Right lobe of liver (tissue), 6 donors: ENCODE data around the gene GLT1D1. TPM values are rescaled to one million over a fixed set of nuclear protein-coding genes. Genes with fewer than 3 reads are reported as not detected.

Experiments used
- ATAC-seq, 4 donors: fragments of 200-7000 bp; cut with Tn5 transposase; one replicate each; pipeline ENCODE4 v1.9.1; 2020; ENCODE audit warnings: mild to moderate bottlenecking in 4 of 4, moderate library complexity in 4 of 4
- DNase-seq, 3 donors: peaks; one replicate each; pipeline ENCODE4 v3.0.0-alpha.2; 2020
- H3K27ac ChIP-seq, 3 donors: fragments of 200-600 bp; one replicate each; pipeline ENCODE4 v1.8.0; 2022
- H3K27me3 ChIP-seq, 2 donors: fragments of 200-600 bp; one replicate each; pipeline ENCODE4 v1.8.0; 2022
- H3K36me3 ChIP-seq, 4 donors: fragments of 200-600 bp; sonication (generic) in 1 of 4; one replicate each; pipeline versions ENCODE4 v1.5.1 to v1.8.0; 2017 to 2022; ENCODE audit warnings: control low read depth in 1 of 4
- H3K4me1 ChIP-seq, 4 donors: fragments of 200-600 bp; sonication (generic) in 1 of 4; one replicate each; pipeline versions ENCODE4 v1.5.1 to v1.8.0; 2017 to 2022; ENCODE audit warnings: control low read depth in 1 of 4
- H3K4me3 ChIP-seq, 3 donors: fragments of 200-600 bp; one replicate each; pipeline ENCODE4 v1.8.0; 2022
- H3K9me3 ChIP-seq, 4 donors: fragments of 200-600 bp; sonication (generic) in 1 of 4; one replicate each; pipeline versions ENCODE4 v1.5.1 to v1.8.0; 2017 to 2022; ENCODE audit warnings: control low read depth in 1 of 4
- CTCF ChIP-seq, 4 donors: fragments of 200-600 bp in 3 of 4; fragments of 450-650 bp in 1 of 4; IDR thresholded peaks; one replicate each; pipeline versions ENCODE4 v1.5.1 to v1.8.0; 2016 to 2022; ENCODE audit warnings: antibody characterized with exemption in 4 of 4, mild to moderate bottlenecking in 2 of 4
- POLR2A ChIP-seq: fragments of 450-650 bp; IDR thresholded peaks from one replicate; pipeline ENCODE4 v1.6.1; 2017; ENCODE audit warnings: antibody characterized with exemption, mild to moderate bottlenecking
- WGBS: methylation state at CpG from one replicate; pipeline ENCODE4 v1.1.6; 2018; ENCODE audit warnings: low coverage, low lambda C conversion rate; ENCODE audit not compliant: insufficient coverage; ENCODE audit errors: missing lambda C conversion rate; 5-methylcytosine and 5-hydroxymethylcytosine counted together
- intact Hi-C, 2 donors: fragments of 100-400 bp; cut with DNase I; formaldehyde crosslinking; loops; one replicate each; pipeline versions ENCODE4 v1.11.2 to v1.14.1; 2022
- total RNA-seq, 6 experiments: library from RNA; depleted of rRNA in 2 of 6; stranded (reverse); fragments of >200 nt in 2 of 6; fragmentation: NEBNext Ultra II Directional in 3 of 6; extraction: Animal tissue kit (Norgen Biotek cat#: 25700) in 3 of 6; gene quantifications; one replicate each; pipeline versions ENCODE4 v1.1.0 to v1.2.4, GENCODE V29; 2016 to 2023
- donor health status: DM: no; HTN: yes; CAD: no.
- donor health status: DM: no; HTN: no; CAD: no.
- donor health status: DM: no; HTN: no; CAD: no.
- donor health status: DM: no; HTN: yes; CAD: no.
- donor health status: DM: no; HTN: yes; CAD: no.

The GLT1D1 gene
- total RNA-seq, 6 experiments from 2014 or later: 14.9 to 21.9 (median 20.2) TPM

- intact Hi-C loops: no loop called here
- no peak for ATAC-seq
- WGBS: 77% methylated on average over 4 of the region's 4 CpGs
- DNase-seq: no peak
- no peaks in the 10 kb centered on the region for H3K9me3 ChIP-seq
- peaks cover 0 to 4% (median 0%) of the 10 kb centered on the region in 4 donors for H3K4me1 ChIP-seq
- no peak overlapping the region for H3K4me3 ChIP-seq
- TF ChIP-seq CTCF (IDR thresholded peaks at IDR 0.05): no peak
- TF ChIP-seq POLR2A: no peak
- peaks cover 0 to 2% (median 0%) of the 10 kb centered on the region in 4 donors for H3K36me3 ChIP-seq
- no peak overlapping the region for H3K27ac ChIP-seq
- no peaks in the 10 kb centered on the region for H3K27me3 ChIP-seq
These were observed 63.1 kb downstream of the GLT1D1 start for GRCh38 chr12:128916425-128916824.

GRCh38 chr12:128918481-128919260 is 65.4 kb downstream of the GLT1D1 start:
- DNase-seq (no peak), ATAC-seq (no peak)
- Histone ChIP-seq H3K36me3 (peaks cover 0 to 2% (median 0%) of the 10 kb centered on the region in 4 donors), H3K27ac (no peak overlapping the region), H3K4me1 (peaks cover 0 to 4% (median 0%) of the 10 kb centered on the region in 4 donors), H3K9me3 (no peaks in the 10 kb centered on the region), H3K4me3 (no peak overlapping the region), H3K27me3 (no peaks in the 10 kb centered on the region)
- intact Hi-C loops: no loop called here
- 70% methylated on average over 11 of the region's 13 CpGs for WGBS
- TF ChIP-seq POLR2A (no peak), CTCF (IDR thresholded peaks at IDR 0.05) (no peak)

- TF ChIP-seq CTCF (IDR thresholded peaks at IDR 0.05) (no peak), POLR2A (no peak)
- peak in 1 of 3 donors; percentile 66 for DNase-seq
- Histone ChIP-seq H3K4me3 (no peak overlapping the region), H3K4me1 (peaks cover 0 to 4% (median 0%) of the 10 kb centered on the region in 4 donors), H3K9me3 (no peaks in the 10 kb centered on the region), H3K27me3 (no peaks in the 10 kb centered on the region), H3K27ac (peak overlapping the region; percentile 75 to 93 (median 89)), H3K36me3 (peaks cover 0 to 1% (median 0%) of the 10 kb centered on the region in 4 donors)
- intact Hi-C loops: no loop called here
- peak; percentile 97 to 99 (median 98) for ATAC-seq
- WGBS: 18% methylated on average over 8 of the region's 8 CpGs
These were observed 67.2 kb downstream of the GLT1D1 start for GRCh38 chr12:128920468-128920867.

GRCh38 chr12:128928361-128928760 is 75.1 kb downstream of the GLT1D1 start:
- H3K36me3 ChIP-seq: peaks cover 0 to 3% (median 0%) of the 10 kb centered on the region in 4 donors
- intact Hi-C loops: no loop called here
- H3K9me3 ChIP-seq: no peaks in the 10 kb centered on the region
- H3K27ac ChIP-seq: no peak overlapping the region
- H3K27me3 ChIP-seq: no peaks in the 10 kb centered on the region
- ATAC-seq (peak in 3 of 4 donors; percentile 29 to 52 (median 37)), DNase-seq (peak in 1 of 3 donors; percentile 55)
- TF ChIP-seq POLR2A (no peak), CTCF (IDR thresholded peaks at IDR 0.05) (no peak)
- no peaks in the 10 kb centered on the region for H3K4me1 ChIP-seq
- H3K4me3 ChIP-seq: no peak overlapping the region
- 67% methylated on average over 4 of the region's 12 CpGs for WGBS
